Measurements from ENCODE around the gene MAOB.
"Not testable (repeated sequence)": the region's sequence is repeated elsewhere in the genome, so short reads cannot be mapped to it uniquely, and the experiment has no call there.

The MAOB gene

GRCh38 chrX:43753637-43754036, 128.6 kb downstream of the MAOB start:
- DNase-seq (ENCODE audit: low spot score): no peak

- peak; percentile 22 for DNase-seq (ENCODE audit: low spot score)
Observed at GRCh38 chrX:43750248-43750676, 132.0 kb downstream of the MAOB start.

- no peak for DNase-seq (ENCODE audit: low spot score)
Observed at GRCh38 chrX:43747476-43747875, 134.8 kb downstream of the MAOB start.

GRCh38 chrX:43745938-43746721, 136.1 kb downstream of the MAOB start:
- DNase-seq (ENCODE audit: low spot score): no peak

GRCh38 chrX:43744284-43744683, 138.0 kb downstream of the MAOB start:
- DNase-seq (ENCODE audit: low spot score): no peak

GRCh38 chrX:43743100-43743822, 139.0 kb downstream of the MAOB start:
- no peak for DNase-seq (ENCODE audit: low spot score)

GRCh38 chrX:43741843-43742573, 140.2 kb downstream of the MAOB start:
- DNase-seq (ENCODE audit: low spot score): no peak

- DNase-seq (ENCODE audit: low spot score): no peak
Observed at GRCh38 chrX:43735957-43736356, 146.3 kb downstream of the MAOB start.

GRCh38 chrX:43735534-43735933, 146.7 kb downstream of the MAOB start:
- no peak for DNase-seq (ENCODE audit: low spot score)

- DNase-seq (ENCODE audit: low spot score): no peak
Observed at GRCh38 chrX:43734444-43734843, 147.8 kb downstream of the MAOB start.

GRCh38 chrX:43733699-43734098, 148.6 kb downstream of the MAOB start:
- no peak for DNase-seq (ENCODE audit: low spot score)

- no peak for DNase-seq (ENCODE audit: low spot score)
Observed at GRCh38 chrX:43731086-43731485, 151.2 kb downstream of the MAOB start.

- DNase-seq (ENCODE audit: low spot score): no peak
Observed at GRCh38 chrX:43728966-43729365, 153.3 kb downstream of the MAOB start.

- no peak for DNase-seq (ENCODE audit: low spot score)
Observed at GRCh38 chrX:43728002-43728401, 154.2 kb downstream of the MAOB start.

GRCh38 chrX:43727254-43727653, 155.0 kb downstream of the MAOB start:
- not testable (repeated sequence) for DNase-seq (ENCODE audit: low spot score)

- not testable (repeated sequence) for DNase-seq (ENCODE audit: low spot score)
Observed at GRCh38 chrX:43725227-43725626, 157.0 kb downstream of the MAOB start.

- no peak for DNase-seq (ENCODE audit: low spot score)
Observed at GRCh38 chrX:43720961-43721360, 161.3 kb downstream of the MAOB start.

GRCh38 chrX:43720082-43720481, 162.2 kb downstream of the MAOB start:
- DNase-seq (ENCODE audit: low spot score): no peak

GRCh38 chrX:43718956-43719355, 163.3 kb downstream of the MAOB start:
- DNase-seq (ENCODE audit: low spot score): no peak

GRCh38 chrX:43718546-43718945, 163.7 kb downstream of the MAOB start:
- DNase-seq (ENCODE audit: low spot score): no peak

- DNase-seq (ENCODE audit: low spot score): no peak
Observed at GRCh38 chrX:43718081-43718480, 164.2 kb downstream of the MAOB start.

GRCh38 chrX:43717161-43717560, 165.1 kb downstream of the MAOB start:
- no peak for DNase-seq (ENCODE audit: low spot score)

GRCh38 chrX:43716696-43717095, 165.6 kb downstream of the MAOB start:
- no peak for DNase-seq (ENCODE audit: low spot score)

Data from hepatic stellate cell (primary cell).